OCI-LY1 (cell line): ENCODE results near the gene COX6A1.

Source experiments
- H2AFZ ChIP-seq: fragments of 200-600 bp; sonication (generic), shearing (Covaris generic); 2 replicates; pipeline ENCODE4 v1.6.0; 2014; ENCODE audit warnings: antibody characterized with exemption, mild to moderate bottlenecking, low read length
- H3F3A ChIP-seq: fragments of 200-600 bp; sonication (generic), shearing (Covaris generic); 2 replicates; pipeline ENCODE4 v1.6.0; 2014; ENCODE audit warnings: mild to moderate bottlenecking, antibody characterized with exemption, low read length, moderate library complexity; ENCODE audit not compliant: insufficient read depth
- H3K27ac ChIP-seq: fragments of 200-600 bp; sonication (generic); 2 replicates; pipeline ENCODE4 v1.5.1; 2014; ENCODE audit warnings: low read length, mixed run types, mild to moderate bottlenecking, low read depth; ENCODE audit not compliant: poor library complexity, severe bottlenecking
- H3K27me3 ChIP-seq: fragments of 200-600 bp; sonication (generic); 2 replicates; pipeline ENCODE4 v1.6.0; 2014; ENCODE audit warnings: antibody characterized with exemption, mild to moderate bottlenecking, low read length, moderate library complexity; ENCODE audit not compliant: insufficient read depth
- H3K36me3 ChIP-seq: fragments of 200-600 bp; sonication (generic); 2 replicates; pipeline ENCODE4 v1.6.1; 2014; ENCODE audit warnings: mild to moderate bottlenecking, antibody characterized with exemption, low read length, moderate library complexity, mixed read lengths; ENCODE audit not compliant: insufficient read depth
- H3K4me1 ChIP-seq: fragments of 200-600 bp; sonication (generic); 2 replicates; pipeline ENCODE4 v1.5.1; 2014; ENCODE audit warnings: mild to moderate bottlenecking, low read length, moderate library complexity; ENCODE audit not compliant: insufficient read depth, severe bottlenecking
- H3K4me2 ChIP-seq: fragments of 200-600 bp; sonication (generic), shearing (Covaris generic); 2 replicates; pipeline ENCODE4 v1.6.1; 2014; ENCODE audit warnings: low read length
- H3K4me3 ChIP-seq: fragments of 200-600 bp; sonication (generic); 2 replicates; pipeline ENCODE4 v1.5.1; 2014; ENCODE audit warnings: low read length, low read depth, mild to moderate bottlenecking, mixed read lengths; ENCODE audit not compliant: poor library complexity, severe bottlenecking
- H3K79me2 ChIP-seq: fragments of 200-600 bp; shearing (Covaris generic); 2 replicates; pipeline ENCODE4 v1.6.1; 2016; ENCODE audit warnings: mixed run types, low read length, mixed read lengths; ENCODE audit not compliant: insufficient read depth
- H3K9ac ChIP-seq: fragments of 200-600 bp; sonication (generic), shearing (Covaris generic); 2 replicates; pipeline ENCODE4 v1.6.1; 2014; ENCODE audit warnings: mild to moderate bottlenecking, low read length, mixed read lengths
- H3K9me2 ChIP-seq: fragments of 200-600 bp; sonication (generic), shearing (Covaris generic); 2 replicates; pipeline ENCODE4 v1.6.1; 2014; ENCODE audit warnings: low read depth, mild to moderate bottlenecking, low read length, mixed read lengths
- H3K9me3 ChIP-seq: fragments of 200-600 bp; shearing (Covaris generic); 2 replicates; pipeline ENCODE4 v1.6.1; 2014; ENCODE audit warnings: low read length, mixed read lengths
- H4K20me1 ChIP-seq: fragments of 200-600 bp; sonication (generic), shearing (Covaris generic); 2 replicates; pipeline ENCODE4 v1.6.0; 2016; ENCODE audit warnings: mild to moderate bottlenecking, low read length; ENCODE audit not compliant: insufficient read depth
- EZH2 ChIP-seq: fragments of 200-600 bp; sonication (generic), shearing (Covaris generic); IDR thresholded peaks from 2 replicates; pipeline ENCODE4 v1.8.0; 2017; ENCODE audit warnings: borderline replicate concordance, mixed run types, mild to moderate bottlenecking, antibody characterized with exemption, low read length, moderate library complexity, mixed read lengths
- TF ChIP-seq, protein P1 (sequence below): fragments of 200-600 bp; sonication (generic), shearing (Covaris generic); IDR thresholded peaks from 2 replicates; pipeline ENCODE4 v1.5.1; 2017; ENCODE audit warnings: mild to moderate bottlenecking, antibody characterized with exemption, low read length, moderate library complexity, mixed read lengths

The COX6A1 gene

DNA sequence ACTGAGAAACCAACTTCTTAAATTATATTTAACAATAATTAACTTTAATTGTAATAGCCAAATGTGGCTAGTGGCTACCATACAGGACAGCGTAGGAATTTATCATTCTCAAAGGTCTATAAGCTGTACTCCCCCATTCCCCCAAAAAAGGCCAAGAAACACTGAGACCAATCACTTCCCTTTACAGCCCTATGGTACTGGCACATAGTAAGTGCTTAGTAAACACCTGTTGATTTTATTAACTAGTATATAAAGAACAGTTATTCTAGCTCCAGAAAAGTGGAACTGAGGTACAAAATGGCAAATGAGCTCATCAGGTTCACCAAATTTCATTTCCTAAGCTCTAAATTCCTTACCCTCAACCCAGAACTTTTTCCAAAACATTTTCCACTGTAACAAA lies 37.7 kb downstream of the COX6A1 start:
- H3K9me3 ChIP-seq, result no peaks in the 10 kb centered on the region
- no peaks in the 10 kb centered on the region for H3K9me2 ChIP-seq
- H3K27ac ChIP-seq, result peak overlapping the region; percentile 18
- H4K20me1 ChIP-seq, result no peaks in the 10 kb centered on the region
- no peaks in the 10 kb centered on the region for H3K36me3 ChIP-seq
- no peak overlapping the region for H3K4me2 ChIP-seq
- H3K27me3 ChIP-seq, result no peaks in the 10 kb centered on the region
- H3K4me3 ChIP-seq, result no peak overlapping the region
- no peaks in the 10 kb centered on the region for H3F3A ChIP-seq
- H3K9ac ChIP-seq, result no peak overlapping the region
- TF ChIP-seq, protein P1, sequence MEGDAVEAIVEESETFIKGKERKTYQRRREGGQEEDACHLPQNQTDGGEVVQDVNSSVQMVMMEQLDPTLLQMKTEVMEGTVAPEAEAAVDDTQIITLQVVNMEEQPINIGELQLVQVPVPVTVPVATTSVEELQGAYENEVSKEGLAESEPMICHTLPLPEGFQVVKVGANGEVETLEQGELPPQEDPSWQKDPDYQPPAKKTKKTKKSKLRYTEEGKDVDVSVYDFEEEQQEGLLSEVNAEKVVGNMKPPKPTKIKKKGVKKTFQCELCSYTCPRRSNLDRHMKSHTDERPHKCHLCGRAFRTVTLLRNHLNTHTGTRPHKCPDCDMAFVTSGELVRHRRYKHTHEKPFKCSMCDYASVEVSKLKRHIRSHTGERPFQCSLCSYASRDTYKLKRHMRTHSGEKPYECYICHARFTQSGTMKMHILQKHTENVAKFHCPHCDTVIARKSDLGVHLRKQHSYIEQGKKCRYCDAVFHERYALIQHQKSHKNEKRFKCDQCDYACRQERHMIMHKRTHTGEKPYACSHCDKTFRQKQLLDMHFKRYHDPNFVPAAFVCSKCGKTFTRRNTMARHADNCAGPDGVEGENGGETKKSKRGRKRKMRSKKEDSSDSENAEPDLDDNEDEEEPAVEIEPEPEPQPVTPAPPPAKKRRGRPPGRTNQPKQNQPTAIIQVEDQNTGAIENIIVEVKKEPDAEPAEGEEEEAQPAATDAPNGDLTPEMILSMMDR, result no peak
- no peak for TF ChIP-seq EZH2
- H3K79me2 ChIP-seq, result no peaks in the 10 kb centered on the region; the same call in 1 of the 2 replicates
- H3K4me1 ChIP-seq, result peaks cover 51% of the 10 kb centered on the region
- no peak overlapping the region for H2AFZ ChIP-seq

DNA sequence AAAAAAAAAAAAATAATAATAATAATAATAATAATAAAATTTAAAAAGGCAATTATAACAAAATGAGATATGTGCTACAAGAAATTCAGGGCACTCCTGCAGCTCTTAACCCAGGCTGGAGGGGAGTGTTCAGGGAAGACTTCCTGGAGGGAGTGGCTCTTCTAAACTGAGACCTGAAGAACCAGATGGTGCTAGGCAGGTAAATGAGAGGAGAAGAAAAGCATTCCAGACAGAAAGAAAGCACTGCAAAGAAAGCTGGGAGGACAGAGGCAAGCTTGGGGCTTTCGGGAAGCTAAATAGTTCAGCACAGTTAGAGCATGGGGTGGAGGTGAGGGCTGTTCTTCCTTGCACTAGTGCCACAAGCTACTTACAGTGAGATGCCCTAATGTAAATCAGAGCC lies 41.5 kb downstream of the COX6A1 start:
- H3K9ac ChIP-seq, result no peak overlapping the region
- no peak overlapping the region for H3K4me2 ChIP-seq
- H3K4me3 ChIP-seq, result no peak overlapping the region
- H3K27ac ChIP-seq, result no peak overlapping the region
- H2AFZ ChIP-seq, result no peak overlapping the region
- H3K27me3 ChIP-seq, result no peaks in the 10 kb centered on the region
- H3F3A ChIP-seq, result no peaks in the 10 kb centered on the region
- H3K4me1 ChIP-seq, result peaks cover 25% of the 10 kb centered on the region
- TF ChIP-seq EZH2, result no peak
- TF ChIP-seq, protein P1, result no peak
- peaks cover 4% of the 10 kb centered on the region; the same call in 1 of the 2 replicates for H3K36me3 ChIP-seq
- H3K79me2 ChIP-seq, result no peaks in the 10 kb centered on the region
- no peaks in the 10 kb centered on the region for H3K9me2 ChIP-seq
- no peaks in the 10 kb centered on the region for H3K9me3 ChIP-seq
- no peaks in the 10 kb centered on the region for H4K20me1 ChIP-seq

DNA sequence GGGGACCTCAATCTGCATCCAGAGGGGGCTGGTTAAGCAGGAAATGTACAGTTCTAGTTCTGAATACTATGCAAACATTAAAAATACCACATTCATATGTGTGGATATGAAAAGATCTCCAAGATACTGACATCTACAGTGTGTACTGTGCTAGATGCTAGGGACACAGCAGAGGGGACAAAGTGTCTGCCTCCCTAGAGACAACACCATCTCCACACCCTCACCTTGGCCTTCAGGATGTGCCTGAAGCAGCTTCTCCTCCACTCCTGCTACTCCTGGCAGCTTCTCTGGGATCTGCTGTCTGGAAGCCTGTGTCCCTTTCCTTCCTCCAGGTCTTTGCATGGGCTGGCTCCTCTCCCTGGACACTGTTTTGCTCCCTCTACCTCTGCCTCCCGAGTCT lies 42.3 kb downstream of the COX6A1 start:
- no peak for TF ChIP-seq EZH2
- TF ChIP-seq, protein P1, result no peak
- Histone ChIP-seq H3K4me1 (peaks cover 18% of the 10 kb centered on the region), H3K4me3 (no peak overlapping the region), H3K9me2 (no peaks in the 10 kb centered on the region), H3K9me3 (no peaks in the 10 kb centered on the region), H3K4me2 (no peak overlapping the region), H3K9ac (no peak overlapping the region), H3K79me2 (no peaks in the 10 kb centered on the region), H3K27ac (peak overlapping the region; percentile 12), H2AFZ (no peak overlapping the region), H3K36me3 (peaks cover 4% of the 10 kb centered on the region; the same call in 1 of the 2 replicates), H3F3A (no peaks in the 10 kb centered on the region), H4K20me1 (no peaks in the 10 kb centered on the region), H3K27me3 (no peaks in the 10 kb centered on the region)
